Activated B cell treated with CpG ODN at 0.5 μM for 24 hours (primary cell): ENCODE data around the gene MAP4K2. TPM values are rescaled to one million over a fixed set of nuclear protein-coding genes. Genes with fewer than 3 reads are reported as not detected.

Source experiments
- ATAC-seq: fragments of 200-7000 bp; cut with Tn5 transposase; one replicate; pipeline ENCODE4 v1.10.0; 2021; ENCODE audit warnings: low read depth, mild to moderate bottlenecking, moderate library complexity
- CTCF ChIA-PET: fragments of 350-600 bp; sonication (Branson Sonifier 250); formaldehyde crosslinking; loops from one replicate; lab custom pipeline; 2021; ENCODE audit warnings: antibody characterized with exemption; lab: Charles Lee
- POLR2A ChIA-PET: fragments of 350-600 bp; sonication (Branson Sonifier 250); formaldehyde crosslinking; loops from one replicate; lab custom pipeline; 2021; ENCODE audit warnings: antibody characterized with exemption; lab: Charles Lee
- DNase-seq: peaks from one replicate; pipeline ENCODE4 v3.0.0; 2022
- H3K27ac Mint-ChIP-seq: one replicate; pipeline ENCODE4 v1.8.0; 2020; ENCODE audit warnings: mixed read lengths
- H3K27me3 Mint-ChIP-seq: one replicate; pipeline ENCODE4 v1.8.0; 2021; ENCODE audit warnings: mixed read lengths
- H3K36me3 Mint-ChIP-seq: one replicate; pipeline ENCODE4 v1.8.0; 2021; ENCODE audit warnings: low read depth, mixed read lengths
- H3K4me1 Mint-ChIP-seq: one replicate; pipeline ENCODE4 v1.8.0; 2021; ENCODE audit warnings: mixed read lengths
- H3K4me3 Mint-ChIP-seq: one replicate; pipeline ENCODE4 v1.8.0; 2020; ENCODE audit warnings: mild to moderate bottlenecking, mixed read lengths
- H3K9me3 Mint-ChIP-seq: one replicate; pipeline ENCODE4 v1.8.0; 2020; ENCODE audit warnings: mixed read lengths
- CTCF ChIP-seq: fragments of 200-600 bp; IDR thresholded peaks from one replicate; pipeline ENCODE4 v1.8.0; 2022; ENCODE audit warnings: antibody characterized with exemption, mild to moderate bottlenecking
- intact Hi-C: fragments of 100-400 bp; cut with micrococcal nuclease; formaldehyde crosslinking; loops from one replicate; pipeline ENCODE4 v1.15.1; 2024
- total RNA-seq: library from RNA; stranded (reverse); gene quantifications from 2 replicates; pipeline ENCODE4 v1.2.3, GENCODE V29; 2022

MAP4K2 gene
- total RNA-seq, 1 donor from 2014 or later, result 73.6 TPM

GRCh38 chr11:64751580-64751979 lies 51.4 kb downstream of the MAP4K2 start:
- Mint-ChIP-seq H3K9me3 (no peaks in the 10 kb centered on the region), H3K4me3 (no peak overlapping the region), H3K27ac (no peak overlapping the region), H3K27me3 (no peaks in the 10 kb centered on the region), H3K36me3 (peaks cover 29% of the 10 kb centered on the region), H3K4me1 (peaks cover 37% of the 10 kb centered on the region)
- POLR2A ChIA-PET, result interaction anchor here (1.4 kb wide), 1 partner anchor 12 kb away, joined by 5 read pairs; no protein-coding TSS in a partner anchor
- no peak for ATAC-seq
- intact Hi-C loops, result no loop called here
- DNase-seq, result no peak
- no peak for TF ChIP-seq CTCF
- CTCF ChIA-PET, result no interaction called here

- Mint-ChIP-seq H3K9me3 (no peaks in the 10 kb centered on the region), H3K27me3 (no peaks in the 10 kb centered on the region), H3K4me1 (peaks cover 41% of the 10 kb centered on the region), H3K36me3 (peaks cover 29% of the 10 kb centered on the region), H3K27ac (no peak overlapping the region), H3K4me3 (no peak overlapping the region)
- intact Hi-C loops, result no loop called here
- ChIA-PET POLR2A (no interaction called here), CTCF (no interaction called here)
- DNase-seq (no peak), ATAC-seq (no peak)
- no peak for TF ChIP-seq CTCF
These were observed 51.9 kb downstream of the MAP4K2 start for GRCh38 chr11:64751136-64751535.

GRCh38 chr11:64750361-64751054 lies 52.5 kb downstream of the MAP4K2 start:
- CTCF ChIA-PET, result no interaction called here
- Mint-ChIP-seq H3K4me1 (peaks cover 42% of the 10 kb centered on the region), H3K4me3 (no peak overlapping the region), H3K27me3 (no peaks in the 10 kb centered on the region), H3K36me3 (peaks cover 29% of the 10 kb centered on the region), H3K27ac (peak overlapping the region; percentile 60), H3K9me3 (no peaks in the 10 kb centered on the region)
- ATAC-seq (no peak), DNase-seq (no peak)
- POLR2A ChIA-PET, result interaction anchor here (0.6 to 10.2 kb wide), 6 partner anchors 9 to 127 kb away, joined by 3 to 197 read pairs (median 4); partner anchors contain the start of genes PYGM and SF1
- intact Hi-C loops, result no loop called here
- TF ChIP-seq CTCF, result no peak

GRCh38 chr11:64747961-64748665 lies 54.9 kb downstream of the MAP4K2 start:
- H3K9me3 Mint-ChIP-seq, result no peaks in the 10 kb centered on the region
- CTCF ChIA-PET, result interaction anchor here (1.3 to 2.5 kb wide), 2 partner anchors 14 to 16 kb away, joined by 3 to 9 read pairs; no protein-coding TSS in a partner anchor
- DNase-seq, result no peak
- H3K4me3 Mint-ChIP-seq, result no peak overlapping the region
- POLR2A ChIA-PET, result interaction anchor here (8.7 to 10.2 kb wide), 3 partner anchors 14 to 29 kb away, joined by 130 to 197 read pairs (median 158); partner anchors contain the start of genes PYGM and SF1
- H3K27me3 Mint-ChIP-seq, result no peaks in the 10 kb centered on the region
- no peak for ATAC-seq
- intact Hi-C loops, result no loop called here
- peak overlapping the region; percentile 76 for H3K27ac Mint-ChIP-seq
- peaks cover 31% of the 10 kb centered on the region for H3K36me3 Mint-ChIP-seq
- H3K4me1 Mint-ChIP-seq, result peaks cover 53% of the 10 kb centered on the region
- no peak for TF ChIP-seq CTCF

GRCh38 chr11:64746486-64746885 lies 56.5 kb downstream of the MAP4K2 start:
- no peak for DNase-seq
- H3K27me3 Mint-ChIP-seq, result no peaks in the 10 kb centered on the region
- intact Hi-C loops, result no loop called here
- H3K4me1 Mint-ChIP-seq, result peaks cover 57% of the 10 kb centered on the region
- H3K36me3 Mint-ChIP-seq, result peaks cover 23% of the 10 kb centered on the region
- no peak for TF ChIP-seq CTCF
- CTCF ChIA-PET, result interaction anchor here (0.9 to 2.5 kb wide), 2 partner anchors 18 to 58 kb away, joined by 3 to 9 read pairs; no protein-coding TSS in a partner anchor
- H3K27ac Mint-ChIP-seq, result peak overlapping the region; percentile 85
- H3K9me3 Mint-ChIP-seq, result no peaks in the 10 kb centered on the region
- POLR2A ChIA-PET, result interaction anchor here (4.3 to 10.2 kb wide), 4 partner anchors 16 to 58 kb away, joined by 42 to 197 read pairs (median 144); partner anchors contain the start of genes PYGM and SF1
- ATAC-seq, result no peak
- peak overlapping the region; percentile 92 for H3K4me3 Mint-ChIP-seq
